D721Med (cell line): ENCODE measurements around the gene ANKEF1.

Experiments used
- DNase-seq: peaks from one replicate; pipeline ENCODE4 v3.0.0; 2011; ENCODE audit warnings: low spot score; ENCODE audit not compliant: insufficient read length
- FAIRE-seq: peaks from 2 replicates; lab custom pipeline; 2011; peaks lifted over from hg19 to GRCh38; lab: Jason Lieb, UNC
- CTCF ChIP-seq: IDR thresholded peaks from 2 replicates; pipeline ENCODE4 v1.5.1; 2012; ENCODE audit warnings: mild to moderate bottlenecking, control low read depth; ENCODE audit not compliant: insufficient read depth; ENCODE audit errors: missing control alignments

Gene ANKEF1

GRCh38 chr20:10075606-10076005, 40.8 kb downstream of the ANKEF1 start:
- TF ChIP-seq CTCF = no peak
- FAIRE-seq = no peak
- DNase-seq = no peak

- TF ChIP-seq CTCF = no peak
- FAIRE-seq (no peak), DNase-seq (no peak)
These were observed 41.6 kb downstream of the ANKEF1 start for GRCh38 chr20:10076126-10077080.

- peak; percentile 24 for TF ChIP-seq CTCF
- FAIRE-seq (no peak), DNase-seq (no peak)
These were observed 42.3 kb downstream of the ANKEF1 start for GRCh38 chr20:10077081-10077471.

DNA sequence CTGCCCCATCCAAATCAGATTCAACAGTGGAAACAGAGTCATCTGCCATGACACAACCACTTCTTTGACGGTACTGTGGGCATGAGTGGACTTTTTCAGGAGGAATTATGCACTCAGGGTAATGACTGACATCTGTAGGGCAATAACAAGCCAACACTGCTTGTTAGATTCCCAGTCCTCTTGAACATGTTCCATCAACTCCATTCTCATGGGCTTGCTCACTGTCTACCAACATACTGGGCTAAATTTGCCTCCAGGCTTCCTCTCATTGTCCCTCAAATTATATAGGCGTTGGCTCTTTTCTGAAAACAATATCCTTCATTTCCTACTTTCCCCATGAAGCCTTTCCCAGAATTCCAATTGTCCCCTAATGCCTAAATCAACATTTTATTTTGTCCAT, 43.1 kb downstream of the ANKEF1 start:
- no peak for TF ChIP-seq CTCF
- no peak for DNase-seq
- no peak for FAIRE-seq

GRCh38 chr20:10078403-10078802, 43.6 kb downstream of the ANKEF1 start:
- no peak for TF ChIP-seq CTCF
- DNase-seq = no peak
- no peak for FAIRE-seq

GRCh38 chr20:10079964-10080363, 45.2 kb downstream of the ANKEF1 start:
- FAIRE-seq (no peak), DNase-seq (no peak)
- no peak for TF ChIP-seq CTCF

DNA sequence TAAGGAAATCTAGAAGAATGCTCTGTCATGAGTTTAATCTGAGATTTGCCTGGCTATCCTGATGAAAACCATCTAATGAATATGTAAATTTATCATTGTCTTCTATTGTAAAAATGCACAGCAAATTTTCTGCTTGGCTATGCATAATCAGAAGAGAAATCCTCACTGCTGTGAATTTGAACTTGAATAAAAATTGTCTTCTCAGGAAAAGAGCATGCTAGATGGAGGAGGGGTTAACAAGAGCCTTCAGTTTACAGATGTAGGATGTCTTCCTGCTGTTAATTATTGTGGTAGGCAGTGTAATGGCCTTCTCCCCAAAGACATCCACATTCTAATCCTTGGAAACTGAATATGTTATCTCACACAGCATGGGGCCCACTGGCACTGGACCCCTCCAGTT, 45.8 kb downstream of the ANKEF1 start:
- DNase-seq (no peak), FAIRE-seq (no peak)
- TF ChIP-seq CTCF = no peak
